ENCODE results near the gene PKHD1. TPM values are rescaled to one million over a fixed set of nuclear protein-coding genes. Genes with fewer than 3 reads are reported as not detected.

PKHD1 gene
- total and polyA plus RNA-seq, 4 donors = 0.06 TPM; not detected in 3

DNA sequence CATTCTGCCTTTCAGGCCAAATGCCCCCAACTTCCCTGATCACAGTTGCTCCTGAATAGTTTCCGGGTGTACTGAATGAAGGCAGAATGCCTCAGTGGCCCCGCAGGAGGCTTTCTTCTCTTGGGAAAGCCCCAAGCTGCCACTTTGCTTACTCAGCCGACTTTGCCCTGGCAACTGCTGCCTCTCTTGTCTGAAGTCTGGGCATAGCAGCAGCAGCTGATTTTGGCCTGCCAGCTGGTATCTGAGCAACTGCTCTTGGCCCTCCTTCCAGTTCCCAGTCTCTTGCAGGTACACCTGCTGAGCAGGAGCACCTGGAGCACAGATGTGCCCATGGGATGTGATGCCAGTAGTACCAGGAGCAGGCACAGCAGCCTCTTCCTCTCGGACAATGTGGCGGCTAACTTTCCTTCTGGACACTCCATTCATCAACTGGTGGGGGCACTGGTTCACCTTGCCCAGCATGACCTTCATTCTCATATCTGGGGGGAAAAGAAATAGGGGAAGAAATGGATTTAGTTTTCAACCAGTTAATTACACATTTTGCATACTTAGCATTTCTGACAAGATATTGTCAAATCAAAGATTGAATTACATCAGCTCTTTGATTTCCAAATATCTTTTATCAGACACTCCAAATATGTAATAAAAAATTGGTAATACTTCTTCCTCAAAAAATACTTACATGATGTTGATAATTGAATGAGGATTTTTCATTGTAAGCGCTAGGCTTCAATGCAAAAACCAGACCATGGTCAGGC lies 468.2 kb downstream of the PKHD1 start:
- H3K27ac ChIP-seq (ENCODE audit: low read depth in 1 of 2, low read length in 2 of 2) = no peak overlapping the region
- intact Hi-C loops (cut with DNase I) = no loop called here
- H3K9me3 ChIP-seq (ENCODE audit: control insufficient read depth, low read length) = no peaks in the 10 kb centered on the region
- no peaks in the 10 kb centered on the region for H3K27me3 ChIP-seq (ENCODE audit: control insufficient read depth in 1 of 2, insufficient read depth in 2 of 2, low read length in 1 of 2)
- no peaks in the 10 kb centered on the region for H3K4me1 ChIP-seq (ENCODE audit: control insufficient read depth in 1 of 2, insufficient read depth in 2 of 2, low read length in 2 of 2)
- no peaks in the 10 kb centered on the region for H3K36me3 ChIP-seq (ENCODE audit: control insufficient read depth in 1 of 2, insufficient read depth in 2 of 2, low read length in 1 of 2)
- DNase-seq (no peak), ATAC-seq (ENCODE audit: low FRiP score) (no peak)
- WGBS, 2 donors = 77% methylated on average over 6 of the region's 6 CpGs
- H3K4me3 ChIP-seq (ENCODE audit: low read length in 2 of 2) = no peak overlapping the region

DNA sequence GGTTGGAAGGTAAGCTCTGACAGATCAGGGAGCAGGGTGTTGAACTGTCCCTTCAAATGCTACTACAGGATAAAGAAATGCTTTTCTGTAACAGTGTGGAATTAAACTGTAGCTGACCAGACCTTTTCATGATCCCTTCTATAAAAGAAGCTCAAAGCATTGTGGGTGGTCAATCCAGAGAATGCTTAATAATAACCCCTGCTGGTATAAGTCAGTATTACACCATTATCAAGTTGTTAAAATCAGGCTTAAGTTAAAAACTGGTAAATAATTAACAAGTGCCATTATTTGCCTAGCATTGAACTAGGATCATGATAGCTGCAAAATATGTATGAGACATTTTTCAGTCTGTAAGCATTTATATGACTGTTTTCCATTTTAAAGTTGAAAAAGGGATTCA lies 468.9 kb downstream of the PKHD1 start:
- ATAC-seq (ENCODE audit: low FRiP score) = no peak
- no peak for DNase-seq
- Histone ChIP-seq H3K27me3 (ENCODE audit: control insufficient read depth in 1 of 2, insufficient read depth in 2 of 2, low read length in 1 of 2) (no peaks in the 10 kb centered on the region), H3K27ac (ENCODE audit: low read depth in 1 of 2, low read length in 2 of 2) (no peak overlapping the region), H3K4me1 (ENCODE audit: control insufficient read depth in 1 of 2, insufficient read depth in 2 of 2, low read length in 2 of 2) (no peaks in the 10 kb centered on the region), H3K36me3 (ENCODE audit: control insufficient read depth in 1 of 2, insufficient read depth in 2 of 2, low read length in 1 of 2) (no peaks in the 10 kb centered on the region), H3K4me3 (ENCODE audit: low read length in 2 of 2) (no peak overlapping the region), H3K9me3 (ENCODE audit: control insufficient read depth, low read length) (no peaks in the 10 kb centered on the region)
- intact Hi-C loops (cut with DNase I) = no loop called here

- WGBS, 2 donors = 43 to 52% methylated on average over 2 of the region's 2 CpGs
Observed at GRCh38 chr6:51617751-51618150, 469.7 kb downstream of the PKHD1 start.

GRCh38 chr6:51616243-51616642 lies 471.2 kb downstream of the PKHD1 start:
- WGBS, 2 donors = 17 to 23% methylated on average over 1 of the region's 1 CpG

More at GRCh38 chr6:51617751-51618150, 469.7 kb downstream of the PKHD1 start:
- Histone ChIP-seq H3K9me3 (ENCODE audit: control insufficient read depth, low read length) (no peaks in the 10 kb centered on the region), H3K27ac (ENCODE audit: low read depth in 1 of 2, low read length in 2 of 2) (no peak overlapping the region), H3K36me3 (ENCODE audit: control insufficient read depth in 1 of 2, insufficient read depth in 2 of 2, low read length in 1 of 2) (no peaks in the 10 kb centered on the region), H3K4me1 (ENCODE audit: control insufficient read depth in 1 of 2, insufficient read depth in 2 of 2, low read length in 2 of 2) (no peaks in the 10 kb centered on the region), H3K4me3 (ENCODE audit: low read length in 2 of 2) (no peak overlapping the region), H3K27me3 (ENCODE audit: control insufficient read depth in 1 of 2, insufficient read depth in 2 of 2, low read length in 1 of 2) (no peaks in the 10 kb centered on the region)
- ATAC-seq (ENCODE audit: low FRiP score) (no peak), DNase-seq (no peak)
- intact Hi-C loops (cut with DNase I) = no loop called here

GRCh38 chr6:51614725-51615124 lies 472.7 kb downstream of the PKHD1 start:
- Histone ChIP-seq H3K36me3 (ENCODE audit: control insufficient read depth in 1 of 2, insufficient read depth in 2 of 2, low read length in 1 of 2) (no peaks in the 10 kb centered on the region), H3K4me1 (ENCODE audit: control insufficient read depth in 1 of 2, insufficient read depth in 2 of 2, low read length in 2 of 2) (no peaks in the 10 kb centered on the region), H3K9me3 (ENCODE audit: control insufficient read depth, low read length) (no peaks in the 10 kb centered on the region), H3K4me3 (ENCODE audit: low read length in 2 of 2) (no peak overlapping the region), H3K27me3 (ENCODE audit: control insufficient read depth in 1 of 2, insufficient read depth in 2 of 2, low read length in 1 of 2) (no peaks in the 10 kb centered on the region), H3K27ac (ENCODE audit: low read depth in 1 of 2, low read length in 2 of 2) (no peak overlapping the region)
- DNase-seq (no peak), ATAC-seq (ENCODE audit: low FRiP score) (no peak)
- intact Hi-C loops (cut with DNase I) = no loop called here

More at GRCh38 chr6:51616243-51616642, 471.2 kb downstream of the PKHD1 start:
- no peak for ATAC-seq (ENCODE audit: low FRiP score)
- no peaks in the 10 kb centered on the region for H3K36me3 ChIP-seq (ENCODE audit: control insufficient read depth in 1 of 2, insufficient read depth in 2 of 2, low read length in 1 of 2)
- no peak overlapping the region for H3K27ac ChIP-seq (ENCODE audit: low read depth in 1 of 2, low read length in 2 of 2)
- no peak overlapping the region for H3K4me3 ChIP-seq (ENCODE audit: low read length in 2 of 2)
- H3K9me3 ChIP-seq (ENCODE audit: control insufficient read depth, low read length) = no peaks in the 10 kb centered on the region
- intact Hi-C loops (cut with DNase I) = no loop called here
- DNase-seq = no peak
- no peaks in the 10 kb centered on the region for H3K4me1 ChIP-seq (ENCODE audit: control insufficient read depth in 1 of 2, insufficient read depth in 2 of 2, low read length in 2 of 2)
- no peaks in the 10 kb centered on the region for H3K27me3 ChIP-seq (ENCODE audit: control insufficient read depth in 1 of 2, insufficient read depth in 2 of 2, low read length in 1 of 2)

DNA sequence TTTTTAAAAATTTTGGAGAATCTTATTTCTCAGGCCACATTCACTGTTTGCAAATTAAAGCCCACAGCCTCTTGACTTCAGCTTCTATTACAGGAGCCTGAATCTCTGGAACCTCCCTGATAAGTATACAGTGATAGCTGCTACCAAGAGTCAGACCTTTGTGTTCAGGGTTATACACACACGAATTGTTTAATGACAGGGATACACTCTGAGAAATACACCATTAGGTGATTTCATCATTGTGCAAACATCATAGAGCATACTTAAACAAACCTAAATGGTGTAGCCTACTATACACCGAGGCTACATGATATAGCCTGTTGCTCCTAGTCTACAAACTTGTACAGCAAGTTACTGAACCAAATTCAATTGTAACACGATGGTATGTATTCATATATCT lies 473.9 kb downstream of the PKHD1 start:
- WGBS, 2 donors = 78 to 83% methylated on average over 3 of the region's 3 CpGs
- Histone ChIP-seq H3K27ac (ENCODE audit: low read depth in 1 of 2, low read length in 2 of 2) (no peak overlapping the region), H3K4me1 (ENCODE audit: control insufficient read depth in 1 of 2, insufficient read depth in 2 of 2, low read length in 2 of 2) (no peaks in the 10 kb centered on the region), H3K4me3 (ENCODE audit: low read length in 2 of 2) (no peak overlapping the region), H3K27me3 (ENCODE audit: control insufficient read depth in 1 of 2, insufficient read depth in 2 of 2, low read length in 1 of 2) (no peaks in the 10 kb centered on the region), H3K36me3 (ENCODE audit: control insufficient read depth in 1 of 2, insufficient read depth in 2 of 2, low read length in 1 of 2) (no peaks in the 10 kb centered on the region), H3K9me3 (ENCODE audit: control insufficient read depth, low read length) (no peaks in the 10 kb centered on the region)
- intact Hi-C loops (cut with DNase I) = no loop called here
- DNase-seq (no peak), ATAC-seq (ENCODE audit: low FRiP score) (no peak)

DNA sequence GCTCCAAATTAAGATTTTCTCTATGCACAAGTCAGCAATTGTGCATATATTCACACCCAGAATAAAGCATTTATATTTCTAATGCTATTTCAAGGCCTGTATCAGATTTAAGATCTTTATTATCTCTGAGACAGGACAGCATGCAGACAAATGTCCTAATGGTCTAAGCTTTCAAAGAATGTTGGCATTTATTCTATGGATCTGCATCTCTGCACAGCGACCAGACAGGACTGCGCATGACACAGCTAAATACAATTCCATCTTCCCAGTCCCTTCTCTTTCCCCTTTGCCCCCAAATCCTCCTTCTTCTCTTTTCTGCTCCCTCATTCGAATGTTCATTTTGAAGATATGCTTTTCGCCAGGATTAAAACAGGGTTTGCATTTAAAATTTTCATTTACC lies 478.5 kb downstream of the PKHD1 start:
- Histone ChIP-seq H3K36me3 (ENCODE audit: control insufficient read depth in 1 of 2, insufficient read depth in 2 of 2, low read length in 1 of 2) (no peaks in the 10 kb centered on the region), H3K27ac (ENCODE audit: low read depth in 1 of 2, low read length in 2 of 2) (no peak overlapping the region), H3K9me3 (ENCODE audit: control insufficient read depth, low read length) (no peaks in the 10 kb centered on the region), H3K4me3 (ENCODE audit: low read length in 2 of 2) (no peak overlapping the region), H3K4me1 (ENCODE audit: control insufficient read depth in 1 of 2, insufficient read depth in 2 of 2, low read length in 2 of 2) (no peaks in the 10 kb centered on the region), H3K27me3 (ENCODE audit: control insufficient read depth in 1 of 2, insufficient read depth in 2 of 2, low read length in 1 of 2) (no peaks in the 10 kb centered on the region)
- WGBS, 2 donors = 23 to 29% methylated on average over 4 of the region's 4 CpGs
- DNase-seq (no peak), ATAC-seq (ENCODE audit: low FRiP score) (no peak)
- intact Hi-C loops (cut with DNase I) = no loop called here

DNA sequence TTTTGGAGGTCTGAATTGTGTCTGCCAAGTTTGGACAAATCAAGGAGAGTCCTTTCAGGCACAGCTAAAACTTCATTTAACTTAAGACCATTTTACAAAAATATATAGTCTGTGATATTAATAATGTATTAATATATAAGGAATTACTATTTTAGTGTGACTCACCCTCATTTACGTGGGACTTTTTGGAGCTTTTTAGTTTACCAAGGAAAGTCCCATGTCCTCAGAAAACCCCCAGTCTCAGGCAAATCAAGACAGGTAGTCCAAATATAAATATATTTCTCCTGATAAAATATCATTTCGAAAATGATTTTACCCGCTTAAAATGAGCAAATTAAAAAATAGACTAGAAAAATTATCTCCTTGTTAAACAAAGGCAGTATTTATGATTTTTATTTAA lies 479.0 kb downstream of the PKHD1 start:
- 33 to 46% methylated on average over 3 of the region's 3 CpGs for WGBS, 2 donors
- DNase-seq (no peak), ATAC-seq (ENCODE audit: low FRiP score) (no peak)
- Histone ChIP-seq H3K9me3 (ENCODE audit: control insufficient read depth, low read length) (no peaks in the 10 kb centered on the region), H3K27ac (ENCODE audit: low read depth in 1 of 2, low read length in 2 of 2) (no peak overlapping the region), H3K27me3 (ENCODE audit: control insufficient read depth in 1 of 2, insufficient read depth in 2 of 2, low read length in 1 of 2) (no peaks in the 10 kb centered on the region), H3K4me3 (ENCODE audit: low read length in 2 of 2) (no peak overlapping the region), H3K36me3 (ENCODE audit: control insufficient read depth in 1 of 2, insufficient read depth in 2 of 2, low read length in 1 of 2) (no peaks in the 10 kb centered on the region), H3K4me1 (ENCODE audit: control insufficient read depth in 1 of 2, insufficient read depth in 2 of 2, low read length in 2 of 2) (no peaks in the 10 kb centered on the region)
- intact Hi-C loops (cut with DNase I) = no loop called here

GRCh38 chr6:51600514-51600913 lies 486.9 kb downstream of the PKHD1 start:
- no peaks in the 10 kb centered on the region for H3K9me3 ChIP-seq (ENCODE audit: control insufficient read depth, low read length)
- intact Hi-C loops (cut with DNase I) = no loop called here
- ATAC-seq (ENCODE audit: low FRiP score) (no peak), DNase-seq (no peak)
- H3K27me3 ChIP-seq (ENCODE audit: control insufficient read depth in 1 of 2, insufficient read depth in 2 of 2, low read length in 1 of 2) = no peaks in the 10 kb centered on the region
- H3K4me1 ChIP-seq (ENCODE audit: control insufficient read depth in 1 of 2, insufficient read depth in 2 of 2, low read length in 2 of 2) = no peaks in the 10 kb centered on the region
- WGBS, 2 donors = 93 to 96% methylated on average over 2 of the region's 2 CpGs
- H3K36me3 ChIP-seq (ENCODE audit: control insufficient read depth in 1 of 2, insufficient read depth in 2 of 2, low read length in 1 of 2) = no peaks in the 10 kb centered on the region
- H3K4me3 ChIP-seq (ENCODE audit: low read length in 2 of 2) = no peak overlapping the region
- no peak overlapping the region for H3K27ac ChIP-seq (ENCODE audit: low read depth in 1 of 2, low read length in 2 of 2)
